GM10847 (cell line): Measurements from ENCODE around the gene PRICKLE1.

Experiments
- POLR2A ChIP-seq: IDR thresholded peaks from 2 replicates; pipeline ENCODE4 v1.6.1; 2011; ENCODE audit not compliant: insufficient read length; ENCODE audit errors: extremely low read depth

PRICKLE1 gene

GRCh38 chr12:42410340-42410739 is 179.2 kb downstream of the PRICKLE1 start:
- no peak for TF ChIP-seq POLR2A

- TF ChIP-seq POLR2A, result no peak
These were observed 180.1 kb downstream of the PRICKLE1 start for GRCh38 chr12:42409471-42409870.

GRCh38 chr12:42407306-42407705 is 182.2 kb downstream of the PRICKLE1 start:
- no peak for TF ChIP-seq POLR2A
